ENCODE data around the gene INSYN2B.
"Not testable (repeated sequence)": the region's sequence is repeated elsewhere in the genome, so short reads cannot be mapped to it uniquely, and the experiment has no call there.

INSYN2B gene

GRCh38 chr5:169840405-169840804 lies 139.9 kb downstream of the INSYN2B start:
- no peak for DNase-seq (ENCODE audit: extremely low read depth, insufficient read length)
- Histone ChIP-seq H3K36me3 (ENCODE audit: control insufficient read depth, insufficient read depth, low read length) (peaks cover 15% of the 10 kb centered on the region), H3K27me3 (replicated peaks; ENCODE audit: control insufficient read depth, insufficient read depth, low read length) (no peaks in the 10 kb centered on the region), H3K4me3 (replicated peaks; ENCODE audit: low read depth, low read length) (no peak overlapping the region)
- TF ChIP-seq CTCF (IDR thresholded peaks at IDR 0.05; ENCODE audit: insufficient read depth, low read length, poor library complexity, severe bottlenecking): no peak

GRCh38 chr5:169838688-169839087 lies 141.6 kb downstream of the INSYN2B start:
- no peaks in the 10 kb centered on the region for H3K27me3 ChIP-seq (replicated peaks; ENCODE audit: control insufficient read depth, insufficient read depth, low read length)
- no peak overlapping the region; the same call in 1 of the 2 replicates for H3K4me3 ChIP-seq (replicated peaks; ENCODE audit: low read depth, low read length)
- no peak for DNase-seq (ENCODE audit: extremely low read depth, insufficient read length)
- TF ChIP-seq CTCF (IDR thresholded peaks at IDR 0.05; ENCODE audit: insufficient read depth, low read length, poor library complexity, severe bottlenecking): no peak
- H3K36me3 ChIP-seq (ENCODE audit: control insufficient read depth, insufficient read depth, low read length): peaks cover 10% of the 10 kb centered on the region

GRCh38 chr5:169837686-169838085 lies 142.6 kb downstream of the INSYN2B start:
- H3K36me3 ChIP-seq (ENCODE audit: control insufficient read depth, insufficient read depth, low read length): peaks cover 10% of the 10 kb centered on the region
- no peak overlapping the region for H3K4me3 ChIP-seq (replicated peaks; ENCODE audit: low read depth, low read length)
- H3K27me3 ChIP-seq (replicated peaks; ENCODE audit: control insufficient read depth, insufficient read depth, low read length): no peaks in the 10 kb centered on the region
- TF ChIP-seq CTCF (IDR thresholded peaks at IDR 0.05; ENCODE audit: insufficient read depth, low read length, poor library complexity, severe bottlenecking): no peak
- no peak for DNase-seq (ENCODE audit: extremely low read depth, insufficient read length)

GRCh38 chr5:169836835-169837536 lies 143.3 kb downstream of the INSYN2B start:
- Histone ChIP-seq H3K36me3 (ENCODE audit: control insufficient read depth, insufficient read depth, low read length) (peaks cover 10% of the 10 kb centered on the region), H3K27me3 (replicated peaks; ENCODE audit: control insufficient read depth, insufficient read depth, low read length) (no peaks in the 10 kb centered on the region), H3K4me3 (replicated peaks; ENCODE audit: low read depth, low read length) (no peak overlapping the region)
- no peak for TF ChIP-seq CTCF (IDR thresholded peaks at IDR 0.05; ENCODE audit: insufficient read depth, low read length, poor library complexity, severe bottlenecking)
- no peak for DNase-seq (ENCODE audit: extremely low read depth, insufficient read length)

- H3K36me3 ChIP-seq (ENCODE audit: control insufficient read depth, insufficient read depth, low read length); DNase-seq (ENCODE audit: extremely low read depth, insufficient read length); H3K4me3 ChIP-seq (replicated peaks; ENCODE audit: low read depth, low read length); H3K27me3 ChIP-seq (replicated peaks; ENCODE audit: control insufficient read depth, insufficient read depth, low read length): not testable (repeated sequence)
Measured at GRCh38 chr5:169834540-169834939, 145.8 kb downstream of the INSYN2B start.

- H3K4me3 ChIP-seq (replicated peaks; ENCODE audit: low read depth, low read length); H3K27me3 ChIP-seq (replicated peaks; ENCODE audit: control insufficient read depth, insufficient read depth, low read length); DNase-seq (ENCODE audit: extremely low read depth, insufficient read length); H3K36me3 ChIP-seq (ENCODE audit: control insufficient read depth, insufficient read depth, low read length): not testable (repeated sequence)
Measured at GRCh38 chr5:169833681-169834292, 146.5 kb downstream of the INSYN2B start.
